CD14-positive monocyte (primary cell): ENCODE measurements around the gene KRIT1. TPM values are rescaled to one million over a fixed set of nuclear protein-coding genes. Genes with fewer than 3 reads are reported as not detected.

Experiments used
- DNase-seq, 3 donors: peaks; one replicate each; pipeline ENCODE4 v3.0.0-alpha.2; 2011 to 2022
- H2AFZ ChIP-seq: 2 replicates; pipeline ENCODE4 v1.6.0; 2012; ENCODE audit warnings: mild to moderate bottlenecking, low read depth, low read length, inconsistent platforms; ENCODE audit not compliant: insufficient read depth, poor library complexity, severe bottlenecking
- H3K27ac ChIP-seq, 2 donors: 1 replicate in 1 of 2; 2 replicates in 1 of 2; pipeline ENCODE4 v1.5.1; 2012 to 2013; ENCODE audit warnings: low read length in 2 of 2, control low read depth in 1 of 2, inconsistent platforms in 1 of 2, low read depth in 1 of 2, mild to moderate bottlenecking in 1 of 2
- H3K27me3 ChIP-seq, 2 donors: one replicate each; pipeline versions ENCODE4 v1.6.0 to v1.6.1; 2011 to 2013; ENCODE audit warnings: low read length in 2 of 2; ENCODE audit not compliant: control insufficient read depth in 2 of 2, insufficient read depth in 2 of 2
- H3K36me3 ChIP-seq, 2 donors: replicated peaks in 1 of 2; 1 replicate in 1 of 2; 2 replicates in 1 of 2; pipeline versions ENCODE4 v1.5.1 to v1.6.1; 2012 to 2013; ENCODE audit warnings: low read length in 2 of 2, control low read depth in 1 of 2, inconsistent platforms in 1 of 2, mild to moderate bottlenecking in 1 of 2; ENCODE audit not compliant: insufficient read depth in 2 of 2, control insufficient read depth in 1 of 2
- H3K4me1 ChIP-seq, 2 donors: 1 replicate in 1 of 2; 2 replicates in 1 of 2; pipeline versions ENCODE4 v1.5.1 to v1.6.1; 2012 to 2013; ENCODE audit warnings: low read length in 2 of 2, control low read depth in 1 of 2, inconsistent platforms in 1 of 2, mild to moderate bottlenecking in 1 of 2, moderate library complexity in 1 of 2; ENCODE audit not compliant: insufficient read depth in 2 of 2, control insufficient read depth in 1 of 2
- H3K4me2 ChIP-seq: replicated peaks from 2 replicates; pipeline ENCODE3; 2012; ENCODE audit warnings: low read length, moderate library complexity, mild to moderate bottlenecking; ENCODE audit not compliant: poor library complexity, severe bottlenecking; ENCODE audit errors: extremely low read depth
- H3K4me3 ChIP-seq, 3 experiments: fragments of 200-600 bp in 1 of 3; sonication (generic) in 1 of 3; replicated peaks in 1 of 3; 1 replicate in 2 of 3; 2 replicates in 1 of 3; pipeline ENCODE4 v1.5.1; 2011 to 2013; ENCODE audit warnings: low read length in 3 of 3, mild to moderate bottlenecking in 3 of 3, control low read depth in 2 of 3, low read depth in 2 of 3, inconsistent platforms in 1 of 3, moderate library complexity in 1 of 3
- H3K79me2 ChIP-seq: 2 replicates; pipeline ENCODE4 v1.6.0; 2012; ENCODE audit warnings: mild to moderate bottlenecking, control low read depth, inconsistent platforms, low read length, moderate library complexity; ENCODE audit not compliant: insufficient read depth
- H3K9ac ChIP-seq: 2 replicates; pipeline ENCODE4 v1.6.0; 2017; ENCODE audit warnings: low read length, mild to moderate bottlenecking; ENCODE audit not compliant: insufficient read depth, poor library complexity, severe bottlenecking
- H3K9me3 ChIP-seq, 2 donors: replicated peaks in 1 of 2; 1 replicate in 1 of 2; 2 replicates in 1 of 2; pipeline versions ENCODE4 v1.5.1 to v1.6.1; 2012 to 2013; ENCODE audit warnings: low read length in 2 of 2, control low read depth in 1 of 2; ENCODE audit not compliant: control insufficient read depth in 1 of 2, insufficient read depth in 1 of 2
- H4K20me1 ChIP-seq: 2 replicates; pipeline ENCODE4 v1.6.0; 2012; ENCODE audit warnings: mild to moderate bottlenecking, low read length, control low read depth, moderate library complexity; ENCODE audit not compliant: insufficient read depth
- H3K27ac Mint-ChIP-seq, 7 donors: one replicate each; pipeline ENCODE4 v1.8.0; 2020; ENCODE audit warnings: mild to moderate bottlenecking in 7 of 7, mixed read lengths in 7 of 7, moderate library complexity in 6 of 7, inconsistent platforms in 2 of 7
- H3K27me3 Mint-ChIP-seq, 3 donors: one replicate each; pipeline ENCODE4 v1.8.0; 2021 to 2022; ENCODE audit warnings: low read depth in 3 of 3, mild to moderate bottlenecking in 3 of 3, mixed read lengths in 3 of 3, moderate library complexity in 3 of 3, inconsistent platforms in 1 of 3
- H3K36me3 Mint-ChIP-seq, 2 donors: one replicate each; pipeline ENCODE4 v1.8.0; 2020; ENCODE audit warnings: mixed read lengths in 2 of 2, inconsistent platforms in 1 of 2, mild to moderate bottlenecking in 1 of 2
- H3K4me1 Mint-ChIP-seq: one replicate; pipeline ENCODE4 v1.8.0; 2020; ENCODE audit warnings: mild to moderate bottlenecking, mixed read lengths
- H3K4me3 Mint-ChIP-seq, 2 donors: one replicate each; pipeline ENCODE4 v1.8.0; 2020; ENCODE audit warnings: mild to moderate bottlenecking in 2 of 2, mixed read lengths in 2 of 2, moderate library complexity in 1 of 2
- H3K9me3 Mint-ChIP-seq, 7 donors: one replicate each; pipeline ENCODE4 v1.8.0; 2020 to 2022; ENCODE audit warnings: mixed read lengths in 7 of 7, mild to moderate bottlenecking in 6 of 7, moderate library complexity in 6 of 7, inconsistent platforms in 2 of 7
- CTCF ChIP-seq: fragments of 200-600 bp; IDR thresholded peaks from one replicate; pipeline ENCODE4 v1.8.0; 2022; ENCODE audit warnings: antibody characterized with exemption, mild to moderate bottlenecking
- WGBS: methylation state at CpG from one replicate; pipeline ENCODE4 v1.1.5; 2013; ENCODE audit warnings: missing lambda C conversion rate; ENCODE audit not compliant: insufficient coverage; 5-methylcytosine and 5-hydroxymethylcytosine counted together
- intact Hi-C, 2 donors: fragments of 100-400 bp; cut with micrococcal nuclease; formaldehyde crosslinking; loops; one replicate each; pipeline versions ENCODE4 v1.15.0 to v1.15.1; 2023
- polyA plus RNA-seq, 3 donors: library from polyadenylated mRNA; depleted of rRNA in 1 of 3; unstranded in 2 of 3; stranded (reverse) in 1 of 3; fragments of 300-500 nt in 2 of 3; fragments of >200 nt in 1 of 3; fragmentation: Illumina TruSeq in 2 of 3; gene quantifications; 1 replicate in 2 of 3; 2 replicates in 1 of 3; pipeline ENCODE4 v1.2.3, GENCODE V29; 2012 to 2021
- small RNA-seq: library from RNA; depleted of rRNA; stranded (forward); fragments of <200 nt; gene quantifications from one replicate; pipeline ENCODE3, GENCODE V24; 2012; ENCODE audit warnings: low read depth; ENCODE audit not compliant: insufficient read length

KRIT1 gene
- polyA plus RNA-seq, 3 donors = 4.7 to 28.8 (median 6.8) TPM

- H3K27me3 ChIP-seq = no peaks in the 10 kb centered on the region
- no peak overlapping the region for H2AFZ ChIP-seq
- H3K36me3 ChIP-seq = no peaks in the 10 kb centered on the region
- H3K27ac Mint-ChIP-seq = no peak overlapping the region
- H3K4me3 ChIP-seq = no peak overlapping the region
- WGBS = no CpG with 5 or more reads among the region's 1 CpG
- no peaks in the 10 kb centered on the region for H3K36me3 Mint-ChIP-seq
- H4K20me1 ChIP-seq = no peaks in the 10 kb centered on the region
- no peak for TF ChIP-seq CTCF
- H3K4me1 ChIP-seq = no peaks in the 10 kb centered on the region
- no peaks in the 10 kb centered on the region for H3K9me3 Mint-ChIP-seq
- no peak overlapping the region for H3K9ac ChIP-seq
- H3K27me3 Mint-ChIP-seq = peaks cover 0 to 4% (median 0%) of the 10 kb centered on the region in 3 donors
- intact Hi-C loops = no loop called here
- H3K4me1 Mint-ChIP-seq = no peaks in the 10 kb centered on the region
- no peaks in the 10 kb centered on the region for H3K79me2 ChIP-seq
- no peak overlapping the region for H3K4me2 ChIP-seq
- no peak for DNase-seq
- H3K9me3 ChIP-seq = no peaks in the 10 kb centered on the region
- no peak overlapping the region for H3K27ac ChIP-seq
- H3K4me3 Mint-ChIP-seq = no peak overlapping the region
These were observed 95.2 kb downstream of the KRIT1 start for GRCh38 chr7:92150450-92151017.

- H3K4me3 Mint-ChIP-seq = no peak overlapping the region
- no peak overlapping the region for H3K4me3 ChIP-seq
- H3K9ac ChIP-seq = no peak overlapping the region
- no peaks in the 10 kb centered on the region for H3K4me1 Mint-ChIP-seq
- no peaks in the 10 kb centered on the region for H3K4me1 ChIP-seq
- 100% methylated on average over 2 of the region's 5 CpGs for WGBS
- H3K27ac ChIP-seq = no peak overlapping the region
- no peaks in the 10 kb centered on the region for H3K36me3 ChIP-seq
- no peaks in the 10 kb centered on the region for H3K36me3 Mint-ChIP-seq
- H3K9me3 Mint-ChIP-seq = no peaks in the 10 kb centered on the region
- DNase-seq = no peak
- intact Hi-C loops = no loop called here
- no peaks in the 10 kb centered on the region for H3K27me3 ChIP-seq
- no peak overlapping the region for H2AFZ ChIP-seq
- no peak for TF ChIP-seq CTCF
- no peaks in the 10 kb centered on the region for H3K79me2 ChIP-seq
- H3K27ac Mint-ChIP-seq = no peak overlapping the region
- H3K27me3 Mint-ChIP-seq = peaks cover 0 to 4% (median 0%) of the 10 kb centered on the region in 3 donors
- H3K4me2 ChIP-seq = no peak overlapping the region
- H3K9me3 ChIP-seq = no peaks in the 10 kb centered on the region
- no peaks in the 10 kb centered on the region for H4K20me1 ChIP-seq
These were observed 95.9 kb downstream of the KRIT1 start for GRCh38 chr7:92149736-92150239.

Small RNA genes lying within 50 kb of the gene (small RNA-seq; reads per million reads assigned to genes)
- gene MIR1285-1 (not detected), gene RF00019 (not detected)

Other genes starting within 250 kb of the KRIT1 start
- 10 to 100 TPM in 2 of 3 donors, 1 to 10 TPM in 1; 5.9 to 32.4 (median 27.4) TPM for gene CYP51A1, start 111.4 kb downstream of the KRIT1 start, polyA plus RNA-seq
- gene LRRD1, start 66.8 kb downstream of the KRIT1 start, polyA plus RNA-seq = not detected
- gene ANKIB1, start 60 bp upstream of the KRIT1 start, polyA plus RNA-seq = 10 to 100 TPM in 1 of 3 donors, 1 to 10 TPM in 2; 4.8 to 16.8 (median 5.7) TPM
- 10 to 100 TPM in 1 of 3 donors, 1 to 10 TPM in 2; 6.6 to 34.1 (median 7.6) TPM for gene GATAD1, start 201.6 kb upstream of the KRIT1 start, polyA plus RNA-seq
- not detected for gene ERVW-1, start 232.0 kb upstream of the KRIT1 start, polyA plus RNA-seq